NOMO-1 treated with DMSO at 0.1 percent for 48 hours (cell line): Measurements from ENCODE around the gene ACBD5.
"Not testable (repeated sequence)": the region's sequence is repeated elsewhere in the genome, so short reads cannot be mapped to it uniquely, and the experiment has no call there.

Source experiments
- DNase-seq: peaks from one replicate; lab custom pipeline; 2025; ENCODE audit not compliant: unreplicated experiment; lab: John Stamatoyannopoulos, UW

ACBD5 gene, protein sequence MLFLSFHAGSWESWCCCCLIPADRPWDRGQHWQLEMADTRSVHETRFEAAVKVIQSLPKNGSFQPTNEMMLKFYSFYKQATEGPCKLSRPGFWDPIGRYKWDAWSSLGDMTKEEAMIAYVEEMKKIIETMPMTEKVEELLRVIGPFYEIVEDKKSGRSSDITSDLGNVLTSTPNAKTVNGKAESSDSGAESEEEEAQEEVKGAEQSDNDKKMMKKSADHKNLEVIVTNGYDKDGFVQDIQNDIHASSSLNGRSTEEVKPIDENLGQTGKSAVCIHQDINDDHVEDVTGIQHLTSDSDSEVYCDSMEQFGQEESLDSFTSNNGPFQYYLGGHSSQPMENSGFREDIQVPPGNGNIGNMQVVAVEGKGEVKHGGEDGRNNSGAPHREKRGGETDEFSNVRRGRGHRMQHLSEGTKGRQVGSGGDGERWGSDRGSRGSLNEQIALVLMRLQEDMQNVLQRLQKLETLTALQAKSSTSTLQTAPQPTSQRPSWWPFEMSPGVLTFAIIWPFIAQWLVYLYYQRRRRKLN

GRCh38 chr10:27240212-27241009 is at the start of gene ACBD5:
Gene ACBD5, minus strand, starts transcription at chr10:27240797. Its CDS starts 109 bp downstream, at chr10:27240688.
- DNase-seq: peak; percentile 89

DNA sequence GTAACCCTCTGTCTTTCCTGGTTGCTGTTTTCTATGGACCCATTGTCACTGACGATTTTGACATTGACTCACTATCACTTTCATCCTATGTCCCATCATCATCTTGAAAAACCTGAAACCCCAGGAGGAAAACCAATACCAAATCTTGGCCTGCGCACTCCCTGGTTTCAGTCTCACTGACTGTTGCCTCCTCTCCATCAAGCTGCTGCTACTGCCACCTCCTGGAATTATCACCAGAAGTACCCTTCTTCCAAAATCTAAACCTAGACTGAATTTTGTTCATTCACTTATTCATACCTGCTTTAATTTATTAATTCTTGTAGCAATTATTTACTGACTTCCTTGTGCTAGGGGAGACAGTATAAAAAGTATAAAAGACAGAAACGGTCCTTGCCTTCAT is 44.5 kb upstream of the ACBD5 start:
- no peak for DNase-seq

DNA sequence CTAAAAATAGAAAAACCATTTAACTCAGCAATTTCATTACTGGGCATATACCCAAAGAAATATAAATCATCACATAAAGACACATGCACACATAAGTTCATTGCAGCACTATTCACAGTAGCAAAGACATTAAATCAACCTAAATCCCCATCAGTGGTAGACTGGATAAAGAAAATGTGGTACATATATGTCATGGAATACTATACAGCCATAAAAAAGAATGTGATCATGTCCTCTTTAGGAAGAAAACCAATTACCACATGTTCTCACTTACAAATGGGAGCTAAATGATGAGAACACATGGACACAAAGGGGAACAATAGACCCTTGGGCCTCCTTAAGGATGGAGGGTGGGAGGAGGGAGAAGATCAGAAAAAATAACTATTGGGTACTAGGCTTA is 36.0 kb upstream of the ACBD5 start:
- no peak for DNase-seq

- not testable (repeated sequence) for DNase-seq
These were observed 25.4 kb upstream of the ACBD5 start for GRCh38 chr10:27266025-27266424.

DNA sequence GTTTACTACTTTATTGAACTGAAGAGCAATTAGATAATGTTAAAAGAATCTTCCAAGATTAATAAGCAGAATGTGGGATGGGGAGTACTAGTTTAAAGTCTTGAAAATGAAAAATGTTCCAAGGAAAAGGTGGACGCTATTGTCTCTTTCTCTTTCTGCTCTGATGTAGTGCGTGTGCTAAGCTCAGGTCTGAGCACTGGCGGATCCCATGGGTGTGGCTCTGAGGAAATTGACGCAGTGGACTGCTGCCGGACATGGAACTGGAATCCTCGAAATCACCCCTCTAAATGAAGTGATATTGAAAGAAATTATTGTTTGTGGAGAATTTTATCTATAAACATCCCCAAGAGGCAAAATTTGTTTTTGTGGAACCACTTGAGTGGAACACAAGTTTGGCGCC is 22.2 kb upstream of the ACBD5 start:
- not testable (repeated sequence) for DNase-seq

- no peak for DNase-seq
These were observed 18.5 kb upstream of the ACBD5 start for GRCh38 chr10:27258838-27259812.

GRCh38 chr10:27258492-27258837 is 17.9 kb upstream of the ACBD5 start:
- DNase-seq: no peak

DNA sequence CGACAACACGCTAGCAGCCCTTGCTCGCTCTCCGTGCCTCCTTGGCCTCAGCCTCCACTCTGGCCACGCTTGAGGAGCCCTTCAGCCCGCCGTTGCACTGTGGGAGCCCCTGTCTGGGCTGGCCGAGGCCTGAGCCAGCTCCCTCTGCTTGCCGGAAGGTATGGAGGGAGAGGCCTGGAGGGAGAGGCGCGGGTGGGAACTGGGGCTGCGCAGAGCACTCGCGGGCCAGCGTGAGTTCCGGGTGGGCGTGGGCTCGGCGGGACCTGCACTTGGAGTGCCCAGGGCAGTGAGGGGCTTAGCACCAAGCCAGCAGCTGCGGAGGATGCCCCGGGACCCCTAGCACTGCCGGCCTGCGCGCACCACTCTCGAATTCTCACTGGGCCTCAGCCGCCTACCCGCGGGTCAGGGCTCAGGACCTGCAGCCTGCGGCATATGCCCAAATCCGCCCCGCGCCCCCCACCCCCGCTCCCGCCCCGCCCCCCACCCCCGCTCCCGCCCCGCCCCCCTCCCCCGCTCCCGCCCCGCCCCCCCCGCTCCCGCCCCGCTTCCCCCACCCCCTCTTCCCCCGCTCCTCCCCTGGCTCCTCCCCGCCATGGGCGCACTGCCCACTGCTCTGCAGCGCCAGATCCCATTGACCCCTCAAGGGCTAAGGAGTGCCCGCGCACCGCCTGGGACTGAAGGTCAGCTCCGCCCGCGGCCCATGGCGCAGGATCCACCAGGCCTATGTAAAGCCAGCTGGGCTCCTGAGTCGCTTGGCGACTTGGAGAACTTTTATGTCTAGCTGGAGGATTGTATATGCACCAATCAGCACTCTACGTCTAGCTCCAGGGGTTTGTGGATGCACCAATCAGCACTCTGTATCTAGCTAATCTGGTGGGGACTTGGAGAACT is 15.9 kb upstream of the ACBD5 start:
- DNase-seq: no peak

GRCh38 chr10:27253576-27253975 is 13.0 kb upstream of the ACBD5 start:
- no peak for DNase-seq

DNA sequence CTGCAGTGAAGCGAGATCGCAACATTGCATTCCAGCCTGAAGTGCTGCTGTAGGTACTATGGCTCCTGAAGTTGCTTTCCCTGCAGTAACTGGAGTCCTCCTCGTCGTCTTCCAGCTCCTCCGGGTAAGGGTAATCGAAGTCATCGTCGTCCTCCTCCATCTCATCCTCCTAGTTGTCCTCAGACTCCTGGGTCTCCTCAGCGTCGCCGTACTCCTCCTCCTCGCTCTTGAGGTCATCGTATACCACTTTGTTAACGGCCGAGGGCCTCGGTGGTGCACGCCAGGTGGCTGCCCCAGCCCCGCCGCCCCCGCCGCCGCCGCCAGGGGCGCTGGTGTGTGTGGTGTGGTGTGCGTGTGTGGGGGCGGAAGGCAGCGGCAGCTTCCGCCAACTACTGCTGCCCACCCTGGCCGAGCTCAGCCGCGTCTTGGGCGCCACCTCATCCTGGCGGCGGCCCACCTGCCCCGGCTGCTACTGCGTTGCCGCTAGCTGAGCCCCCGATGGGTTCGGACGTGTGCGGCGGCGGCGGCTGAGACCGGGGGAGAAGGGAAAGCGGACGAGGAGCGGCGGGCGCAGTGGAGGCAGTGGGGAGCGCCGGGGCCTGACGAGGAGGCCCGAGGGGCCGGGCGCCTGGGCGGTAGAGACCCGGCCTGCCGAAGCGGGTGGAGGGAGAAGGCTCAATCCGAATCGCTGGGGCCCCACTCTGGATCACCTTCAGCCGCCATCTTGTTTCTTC is 11.8 kb upstream of the ACBD5 start:
- peak; percentile 66 for DNase-seq

GRCh38 chr10:27251554-27251953 is 11.0 kb upstream of the ACBD5 start:
- no peak for DNase-seq

DNA sequence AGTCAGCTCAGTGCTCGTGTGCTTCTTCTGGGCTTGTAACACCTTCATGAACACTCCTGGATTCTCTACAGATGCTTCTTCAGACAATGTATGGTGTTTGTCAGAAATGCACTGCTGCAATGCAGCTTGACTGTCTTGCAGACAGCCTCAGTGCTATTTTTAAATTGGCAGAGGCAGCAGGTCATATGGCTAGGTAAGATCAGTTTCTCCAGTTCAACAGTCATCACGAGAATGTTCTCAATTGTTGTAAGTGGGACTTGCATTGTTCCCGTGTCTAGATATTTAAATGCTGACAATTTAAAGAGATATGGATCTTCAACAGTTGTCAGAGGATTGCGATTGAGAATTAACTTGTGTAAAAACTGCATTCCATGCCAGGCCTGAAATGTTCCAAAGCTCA is 7.6 kb upstream of the ACBD5 start:
- no peak for DNase-seq

DNA sequence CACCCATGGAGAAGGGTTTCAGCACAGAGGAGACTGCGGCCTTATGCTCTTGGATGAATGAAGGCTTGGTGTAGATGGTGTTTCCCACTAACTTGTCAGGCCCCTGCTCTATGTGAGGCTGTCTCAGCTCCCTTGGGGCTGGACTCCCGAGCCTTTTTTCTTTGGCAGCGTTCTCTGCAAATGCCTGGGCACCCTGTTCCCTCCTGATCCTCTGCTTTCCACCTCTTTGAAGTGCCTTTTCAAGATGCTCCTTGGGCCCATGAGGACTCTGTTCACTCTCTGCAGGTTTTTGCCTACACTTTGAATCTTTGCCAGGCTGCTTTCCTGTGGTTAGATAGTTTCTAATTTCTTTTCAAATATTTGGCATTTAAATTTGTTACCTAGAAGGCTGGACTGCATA is 6.8 kb upstream of the ACBD5 start:
- DNase-seq: no peak

- no peak for DNase-seq
These were observed 6.4 kb upstream of the ACBD5 start for GRCh38 chr10:27247006-27247405.

- DNase-seq: no peak
These were observed 5.2 kb upstream of the ACBD5 start for GRCh38 chr10:27245836-27246235.

DNA sequence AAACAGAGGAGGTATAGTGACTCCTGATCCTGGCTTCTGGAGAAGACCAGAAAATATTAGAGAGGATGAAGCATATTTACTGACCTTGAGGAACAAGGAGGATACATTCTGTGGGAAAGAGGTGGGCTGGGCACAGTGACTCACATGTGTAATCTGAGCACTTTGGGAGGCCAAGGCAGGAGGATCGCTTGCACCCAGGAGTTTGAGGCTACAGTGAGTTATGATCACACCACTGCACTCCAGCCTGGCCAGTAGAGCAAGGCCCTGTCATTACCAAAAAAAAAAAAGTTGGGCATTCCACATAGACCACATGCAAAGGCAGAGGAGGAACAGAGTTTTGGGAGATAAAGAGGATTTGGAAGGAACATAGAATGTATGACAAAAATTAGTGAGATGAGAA is 4.4 kb upstream of the ACBD5 start:
- no peak for DNase-seq

DNA sequence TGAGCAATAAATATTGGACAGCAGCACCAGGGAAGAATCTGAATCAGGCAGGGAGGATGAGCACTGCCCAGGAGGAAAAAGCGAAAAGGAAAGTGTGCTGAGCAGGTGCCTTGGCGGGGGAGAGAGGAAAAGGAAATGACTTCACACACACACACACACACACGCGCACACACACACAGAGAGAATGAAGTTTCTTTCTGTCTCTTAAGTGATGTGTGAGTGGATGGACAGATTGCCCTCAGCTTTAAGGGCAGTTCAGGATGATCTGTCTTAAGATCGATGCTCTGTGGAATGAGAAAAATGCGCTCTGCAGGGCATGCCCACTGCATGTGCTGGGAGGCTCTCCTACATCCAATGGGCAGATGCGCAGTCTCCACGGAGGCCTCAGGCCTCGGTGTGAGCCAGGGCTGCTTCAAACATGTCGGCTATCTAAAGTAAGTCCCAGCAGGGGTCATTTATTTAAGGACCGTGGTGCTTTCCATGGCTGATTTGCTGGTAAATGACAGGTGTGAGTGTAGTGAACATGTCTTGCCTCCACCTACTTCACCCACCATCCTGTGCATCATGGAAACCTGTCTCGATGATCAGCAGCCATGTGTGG is 2.5 kb upstream of the ACBD5 start:
- DNase-seq: peak; percentile 66

DNA sequence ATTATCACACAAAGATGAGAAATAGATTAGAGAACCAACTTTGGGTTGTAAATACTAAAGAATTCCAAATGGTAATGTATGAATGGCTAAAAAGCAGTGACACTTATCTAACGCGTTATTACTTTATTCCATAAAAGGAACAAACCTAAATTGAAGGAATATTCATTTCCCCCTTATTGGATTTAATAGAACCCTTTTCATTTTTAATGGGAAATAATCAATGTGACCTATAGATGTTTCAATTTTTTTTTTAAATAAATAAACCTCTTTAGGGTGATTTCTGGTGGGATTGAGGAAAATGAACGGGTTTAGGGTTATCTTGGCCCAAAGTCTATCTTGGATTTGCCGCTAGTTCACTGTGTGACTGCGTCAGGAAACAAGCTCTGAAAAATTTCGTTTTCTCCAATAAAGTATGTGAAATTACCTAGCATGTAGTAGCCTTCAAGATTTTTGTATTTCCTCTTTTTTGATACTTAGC is 1.9 kb upstream of the ACBD5 start:
- DNase-seq: no peak
